ENCODE data around the gene SARS1. TPM values are rescaled to one million over a fixed set of nuclear protein-coding genes. Genes with fewer than 3 reads are reported as not detected.
A peak's percentile ranks its signal among the peaks of the same experiment; 100 is the strongest.

Gene SARS1
- 98.3 and 106 TPM in 2 replicates for polyA plus RNA-seq (2012; rRNA removed)
- polyA plus RNA-seq (2012; cell fraction: cytosol; rRNA removed), result 95.9 and 106 TPM in 2 replicates
- 152 and 184 TPM in 2 replicates for polyA plus RNA-seq (2012; cell fraction: nucleus; rRNA removed)

DNA sequence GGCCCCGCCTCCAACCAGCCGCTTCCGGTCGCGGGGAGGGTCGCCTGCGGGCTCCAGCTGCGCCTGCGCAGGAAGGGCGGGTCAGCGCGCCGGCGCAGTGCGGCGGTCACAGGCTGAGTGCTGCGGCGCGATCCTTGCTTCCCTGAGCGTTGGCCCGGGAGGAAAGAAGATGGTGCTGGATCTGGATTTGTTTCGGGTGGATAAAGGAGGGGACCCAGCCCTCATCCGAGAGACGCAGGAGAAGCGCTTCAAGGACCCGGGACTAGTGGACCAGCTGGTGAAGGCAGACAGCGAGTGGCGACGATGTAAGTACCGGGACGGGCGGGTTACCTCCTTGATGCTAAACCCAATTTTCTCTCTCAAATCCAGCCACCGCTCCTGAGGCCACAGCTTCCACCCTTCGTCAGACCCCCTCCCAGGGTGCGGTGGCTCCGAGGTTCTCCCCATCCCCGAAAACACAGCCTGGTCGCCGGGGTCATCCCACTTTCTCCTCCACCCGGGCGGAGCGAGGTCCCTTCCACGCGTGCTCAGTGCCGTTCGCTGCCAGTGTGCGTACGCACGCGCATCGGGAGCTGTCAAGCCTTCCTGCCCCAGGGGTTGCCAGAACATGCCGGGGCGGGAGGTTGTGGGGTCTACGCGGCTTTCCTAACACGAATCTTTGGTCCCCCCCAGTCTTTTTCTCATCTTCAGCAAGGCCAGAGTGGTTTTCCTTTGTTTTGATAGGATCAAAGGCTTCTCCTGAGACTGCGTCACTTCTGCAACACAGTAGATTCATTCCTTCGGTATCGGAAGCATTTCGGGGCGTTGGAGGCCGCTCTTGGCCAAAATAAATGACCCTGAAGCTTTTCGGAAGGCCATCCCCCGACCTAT is at the start of gene SARS1:
TSS of gene SARS1 (plus strand) at position 95 of the 870 bp plus-strand sequence. CDS start at position 170, 75 bp downstream.
- Histone ChIP-seq H3K9ac (peak within 1 kb of the TSS; percentile 80), H3F3A (replicated peaks; ENCODE audit: insufficient read depth) (peaks cover 7% of the 10 kb centered on the region), H3K27ac (ENCODE audit: low read depth in 2 of 2, low read length in 1 of 2) (peak within 1 kb of the TSS; percentile 86 to 89), H3K79me2 (ENCODE audit: insufficient read depth) (peaks cover 50% of the 10 kb centered on the region), H3K4me3 (ENCODE audit: low read depth in 2 of 2, low read length in 1 of 2) (peak within 1 kb of the TSS; percentile 88 to 89), H3K36me3 (replicated peaks in 1 of 2; ENCODE audit: control insufficient read depth in 1 of 2, insufficient read depth in 2 of 2, low read length in 1 of 2) (peaks cover 0 to 16% of the 10 kb centered on the region in 2 experiments), H3K9me3 (no peaks in the 10 kb centered on the region), H2AFZ (ENCODE audit: low read depth) (peak within 1 kb of the TSS; percentile 92), H3K4me2 (peak within 1 kb of the TSS; percentile 85), H3K27me3 (ENCODE audit: insufficient read depth) (no peaks in the 10 kb centered on the region), H4K20me1 (ENCODE audit: insufficient read depth) (peaks cover 32% of the 10 kb centered on the region), H3K9me2 (no peaks in the 10 kb centered on the region), H3K4me1 (ENCODE audit: control insufficient read depth in 1 of 2, insufficient read depth in 2 of 2, low read depth in 1 of 2, low read length in 1 of 2) (peaks cover 5 to 20% of the 10 kb centered on the region in 2 experiments; a peak in 3 of 4 replicates)
- 0% methylated on average over 26 of the region's 64 CpGs for WGBS (ENCODE audit: low lambda C conversion rate)
- CTCF ChIA-PET, result interaction anchor here (0.8 to 2.7 kb wide), 8 partner anchors 11 to 319 kb away, joined by 3 to 11 read pairs (median 4); partner anchors contain the start of gene SORT1
- DNase-seq, result peak; percentile 97
- POLR2A ChIA-PET, result interaction anchor here (0.9 to 2.4 kb wide), 6 partner anchors 22 to 138 kb away, joined by 3 to 11 read pairs (median 4); partner anchors contain the start of gene TAF13
- TF ChIP-seq MEF2A (IDR thresholded peaks at IDR 0.05; ENCODE audit: borderline replicate concordance, low read depth) (no peak), IRF3 (IDR thresholded peaks at IDR 0.05; ENCODE audit: low read depth, low read length) (no peak), SMC3 (IDR thresholded peaks at IDR 0.05; ENCODE audit: low read depth, low read length) (no peak), POLR2AphosphoS5 (IDR thresholded peaks at IDR 0.05; ENCODE audit: low read depth, low read length) (peak; percentile 78; the same call in 1 of the 2 replicates), RFX5 (IDR thresholded peaks at IDR 0.05; ENCODE audit: low read length) (no peak), RXRA (IDR thresholded peaks at IDR 0.05; ENCODE audit: borderline replicate concordance, low read depth) (no peak), GABPA (IDR thresholded peaks at IDR 0.05; ENCODE audit: low read depth) (peak; percentile 64), CHD2 (IDR thresholded peaks at IDR 0.05; ENCODE audit: low read length, partially characterized antibody) (no peak), RAD21 (IDR thresholded peaks at IDR 0.05; ENCODE audit: low read length) (no peak), MXI1 (IDR thresholded peaks at IDR 0.05; ENCODE audit: low read depth, low read length) (peak; percentile 99), NFIC (IDR thresholded peaks at IDR 0.05; ENCODE audit: borderline replicate concordance) (no peak), FOXM1 (IDR thresholded peaks at IDR 0.05; ENCODE audit: low read depth) (no peak), FOSL2 (IDR thresholded peaks at IDR 0.05; ENCODE audit: borderline replicate concordance, low read depth) (no peak), USF2 (IDR thresholded peaks at IDR 0.05; ENCODE audit: borderline replicate concordance, low read depth, low read length) (no peak), EP300 (IDR thresholded peaks at IDR 0.05; ENCODE audit: borderline replicate concordance in 1 of 2, low read depth in 1 of 2, low read length in 1 of 2) (no peak), FOXJ3 (CRISPR knock-in tag; IDR thresholded peaks at IDR 0.05) (no peak), TCF12 (IDR thresholded peaks at IDR 0.05) (no peak), YY1 (IDR thresholded peaks at IDR 0.05; ENCODE audit: low read depth) (no peak)
- TF ChIP-seq, protein P1, sequence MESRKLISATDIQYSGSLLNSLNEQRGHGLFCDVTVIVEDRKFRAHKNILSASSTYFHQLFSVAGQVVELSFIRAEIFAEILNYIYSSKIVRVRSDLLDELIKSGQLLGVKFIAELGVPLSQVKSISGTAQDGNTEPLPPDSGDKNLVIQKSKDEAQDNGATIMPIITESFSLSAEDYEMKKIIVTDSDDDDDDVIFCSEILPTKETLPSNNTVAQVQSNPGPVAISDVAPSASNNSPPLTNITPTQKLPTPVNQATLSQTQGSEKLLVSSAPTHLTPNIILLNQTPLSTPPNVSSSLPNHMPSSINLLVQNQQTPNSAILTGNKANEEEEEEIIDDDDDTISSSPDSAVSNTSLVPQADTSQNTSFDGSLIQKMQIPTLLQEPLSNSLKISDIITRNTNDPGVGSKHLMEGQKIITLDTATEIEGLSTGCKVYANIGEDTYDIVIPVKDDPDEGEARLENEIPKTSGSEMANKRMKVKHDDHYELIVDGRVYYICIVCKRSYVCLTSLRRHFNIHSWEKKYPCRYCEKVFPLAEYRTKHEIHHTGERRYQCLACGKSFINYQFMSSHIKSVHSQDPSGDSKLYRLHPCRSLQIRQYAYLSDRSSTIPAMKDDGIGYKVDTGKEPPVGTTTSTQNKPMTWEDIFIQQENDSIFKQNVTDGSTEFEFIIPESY (IDR thresholded peaks at IDR 0.05; ENCODE audit: borderline replicate concordance, low read depth), result no peak
- TF ChIP-seq, protein P2, sequence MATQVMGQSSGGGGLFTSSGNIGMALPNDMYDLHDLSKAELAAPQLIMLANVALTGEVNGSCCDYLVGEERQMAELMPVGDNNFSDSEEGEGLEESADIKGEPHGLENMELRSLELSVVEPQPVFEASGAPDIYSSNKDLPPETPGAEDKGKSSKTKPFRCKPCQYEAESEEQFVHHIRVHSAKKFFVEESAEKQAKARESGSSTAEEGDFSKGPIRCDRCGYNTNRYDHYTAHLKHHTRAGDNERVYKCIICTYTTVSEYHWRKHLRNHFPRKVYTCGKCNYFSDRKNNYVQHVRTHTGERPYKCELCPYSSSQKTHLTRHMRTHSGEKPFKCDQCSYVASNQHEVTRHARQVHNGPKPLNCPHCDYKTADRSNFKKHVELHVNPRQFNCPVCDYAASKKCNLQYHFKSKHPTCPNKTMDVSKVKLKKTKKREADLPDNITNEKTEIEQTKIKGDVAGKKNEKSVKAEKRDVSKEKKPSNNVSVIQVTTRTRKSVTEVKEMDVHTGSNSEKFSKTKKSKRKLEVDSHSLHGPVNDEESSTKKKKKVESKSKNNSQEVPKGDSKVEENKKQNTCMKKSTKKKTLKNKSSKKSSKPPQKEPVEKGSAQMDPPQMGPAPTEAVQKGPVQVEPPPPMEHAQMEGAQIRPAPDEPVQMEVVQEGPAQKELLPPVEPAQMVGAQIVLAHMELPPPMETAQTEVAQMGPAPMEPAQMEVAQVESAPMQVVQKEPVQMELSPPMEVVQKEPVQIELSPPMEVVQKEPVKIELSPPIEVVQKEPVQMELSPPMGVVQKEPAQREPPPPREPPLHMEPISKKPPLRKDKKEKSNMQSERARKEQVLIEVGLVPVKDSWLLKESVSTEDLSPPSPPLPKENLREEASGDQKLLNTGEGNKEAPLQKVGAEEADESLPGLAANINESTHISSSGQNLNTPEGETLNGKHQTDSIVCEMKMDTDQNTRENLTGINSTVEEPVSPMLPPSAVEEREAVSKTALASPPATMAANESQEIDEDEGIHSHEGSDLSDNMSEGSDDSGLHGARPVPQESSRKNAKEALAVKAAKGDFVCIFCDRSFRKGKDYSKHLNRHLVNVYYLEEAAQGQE (IDR thresholded peaks at IDR 0.05; ENCODE audit: low read depth, low read length), result no peak
- TF ChIP-seq, protein P3, sequence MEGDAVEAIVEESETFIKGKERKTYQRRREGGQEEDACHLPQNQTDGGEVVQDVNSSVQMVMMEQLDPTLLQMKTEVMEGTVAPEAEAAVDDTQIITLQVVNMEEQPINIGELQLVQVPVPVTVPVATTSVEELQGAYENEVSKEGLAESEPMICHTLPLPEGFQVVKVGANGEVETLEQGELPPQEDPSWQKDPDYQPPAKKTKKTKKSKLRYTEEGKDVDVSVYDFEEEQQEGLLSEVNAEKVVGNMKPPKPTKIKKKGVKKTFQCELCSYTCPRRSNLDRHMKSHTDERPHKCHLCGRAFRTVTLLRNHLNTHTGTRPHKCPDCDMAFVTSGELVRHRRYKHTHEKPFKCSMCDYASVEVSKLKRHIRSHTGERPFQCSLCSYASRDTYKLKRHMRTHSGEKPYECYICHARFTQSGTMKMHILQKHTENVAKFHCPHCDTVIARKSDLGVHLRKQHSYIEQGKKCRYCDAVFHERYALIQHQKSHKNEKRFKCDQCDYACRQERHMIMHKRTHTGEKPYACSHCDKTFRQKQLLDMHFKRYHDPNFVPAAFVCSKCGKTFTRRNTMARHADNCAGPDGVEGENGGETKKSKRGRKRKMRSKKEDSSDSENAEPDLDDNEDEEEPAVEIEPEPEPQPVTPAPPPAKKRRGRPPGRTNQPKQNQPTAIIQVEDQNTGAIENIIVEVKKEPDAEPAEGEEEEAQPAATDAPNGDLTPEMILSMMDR (IDR thresholded peaks at IDR 0.05), result no peak
